A172 (cell line): ENCODE measurements around the gene DENND1A. TPM values are rescaled to one million over a fixed set of nuclear protein-coding genes. Genes with fewer than 3 reads are reported as not detected.

ENCODE experiments used
- DNase-seq: peaks from one replicate; pipeline ENCODE4 v3.0.0-alpha.2; 2015; ENCODE audit warnings: low spot score
- total RNA-seq: library from RNA; depleted of rRNA; stranded (reverse); fragments of >200 nt; shearing (Covaris generic); gene quantifications from 2 replicates; pipeline ENCODE4 v1.2.3, GENCODE V29; 2014; rRNA removed

The DENND1A gene
- total RNA-seq, 1 experiment from 2014 or later: 30.8 TPM

GRCh38 chr9:123342247-123342646 lies 587.7 kb downstream of the DENND1A start:
- DNase-seq: no peak

GRCh38 chr9:123341816-123342215 lies 588.1 kb downstream of the DENND1A start:
- no peak for DNase-seq

- DNase-seq: peak; percentile 90
Measured at GRCh38 chr9:123339666-123340510, 590.0 kb downstream of the DENND1A start.

DNA sequence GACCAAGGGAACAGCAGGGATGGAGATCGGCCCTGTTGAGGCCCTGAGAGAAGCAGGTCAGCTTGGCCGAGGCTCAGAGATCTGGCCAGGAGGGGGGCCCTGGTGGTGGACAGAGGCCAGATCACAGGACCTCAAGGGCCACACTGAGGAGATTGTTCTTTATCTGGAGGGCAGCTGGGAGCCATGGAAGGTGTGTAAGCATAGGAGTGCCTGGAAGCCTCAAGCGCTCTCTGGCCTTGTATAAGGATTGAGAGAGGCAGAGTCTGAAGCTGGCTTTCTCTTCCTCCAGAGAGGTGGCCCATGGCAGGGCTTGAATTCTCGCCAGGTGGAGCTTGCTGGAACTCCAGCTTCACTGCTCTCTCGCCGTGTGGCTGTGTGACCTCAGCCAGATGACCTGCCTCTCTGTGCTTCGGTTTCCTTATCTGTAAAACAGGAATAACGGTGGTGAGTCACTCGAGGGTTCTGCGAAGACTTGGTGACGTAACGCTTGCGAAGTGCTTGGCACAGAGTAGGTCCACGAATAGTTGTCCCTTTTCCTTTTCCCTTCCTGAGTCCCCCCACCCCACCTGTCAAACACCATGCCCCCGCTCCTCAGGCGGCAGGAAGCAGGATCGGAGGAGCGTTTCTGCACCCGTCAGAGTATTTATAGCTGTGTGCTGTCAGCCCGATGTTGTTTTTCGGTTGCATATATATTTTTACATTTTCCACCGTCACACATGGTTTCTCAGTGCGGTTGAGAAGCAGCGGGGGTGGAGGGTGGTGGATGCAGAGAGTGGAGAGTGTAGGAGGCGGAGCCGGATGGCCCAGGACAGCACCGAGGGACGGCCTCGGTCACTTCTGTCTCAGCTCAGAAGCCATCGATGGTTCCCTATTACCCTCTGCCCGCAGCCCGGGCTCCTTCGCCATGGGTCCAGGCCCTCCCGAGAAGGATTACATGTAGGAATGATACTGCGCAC lies 590.9 kb downstream of the DENND1A start:
- peak; percentile 72 for DNase-seq

DNA sequence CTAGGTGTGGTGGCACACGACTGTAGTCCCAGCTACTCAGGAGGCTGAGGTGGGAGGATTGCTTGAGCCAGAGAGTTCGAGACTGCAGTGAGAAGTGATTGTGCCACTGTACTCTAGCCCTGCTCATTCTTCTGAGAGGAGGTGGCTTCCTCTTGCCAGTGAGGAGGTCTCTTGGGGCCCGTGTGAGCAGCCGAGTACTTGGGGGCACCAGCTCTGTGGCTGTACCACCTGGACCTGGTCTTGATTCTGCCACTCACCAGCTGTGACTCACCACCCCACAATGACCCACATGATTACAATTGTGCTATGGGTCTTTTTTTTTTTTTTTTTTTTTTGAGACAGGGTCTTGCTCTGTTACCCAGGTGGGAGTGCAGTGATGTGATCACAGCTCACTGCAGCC lies 592.0 kb downstream of the DENND1A start:
- DNase-seq: no peak

DNA sequence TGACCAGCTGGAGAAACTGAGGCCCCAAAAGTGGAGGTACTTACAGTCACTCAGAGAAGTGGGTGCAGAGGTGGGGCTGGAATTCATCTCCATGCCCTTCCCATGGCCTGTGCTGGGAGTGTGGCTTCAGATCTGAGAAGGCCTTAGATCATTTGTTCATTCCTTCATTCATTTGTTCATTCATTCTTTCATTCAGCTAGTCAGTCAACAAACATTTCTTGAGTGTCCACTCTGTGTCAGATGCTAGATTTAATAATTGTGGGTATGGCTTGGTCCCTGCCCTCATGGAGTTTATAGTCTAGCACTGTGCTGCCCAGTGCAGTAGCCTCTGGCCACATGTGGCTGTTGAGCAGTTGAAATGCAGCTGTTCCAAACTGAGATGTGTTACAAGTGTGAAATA lies 593.0 kb downstream of the DENND1A start:
- no peak for DNase-seq

DNA sequence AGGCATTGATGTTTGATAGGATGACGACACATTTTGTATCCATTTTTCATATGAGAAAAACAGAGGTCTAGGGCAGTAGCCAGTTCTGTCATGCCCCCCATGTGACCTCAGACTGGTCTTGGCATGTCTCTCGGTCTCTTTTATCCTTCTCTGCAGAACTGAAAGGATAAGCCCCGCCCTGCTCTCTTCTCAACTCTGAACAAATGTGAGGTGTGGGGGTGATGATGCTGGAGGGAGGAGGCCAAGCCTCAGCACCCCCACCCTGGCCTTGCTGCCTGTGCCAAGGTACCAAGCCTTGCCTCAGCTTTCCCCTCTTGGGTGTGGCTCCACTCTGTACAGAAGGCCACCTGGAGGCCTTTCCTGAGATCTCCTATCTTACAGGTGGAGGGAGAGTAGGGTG lies 593.5 kb downstream of the DENND1A start:
- DNase-seq: no peak

- DNase-seq: no peak
Measured at GRCh38 chr9:123335986-123336329, 594.0 kb downstream of the DENND1A start.

- peak; percentile 69 for DNase-seq
Measured at GRCh38 chr9:123335193-123335985, 594.5 kb downstream of the DENND1A start.

DNA sequence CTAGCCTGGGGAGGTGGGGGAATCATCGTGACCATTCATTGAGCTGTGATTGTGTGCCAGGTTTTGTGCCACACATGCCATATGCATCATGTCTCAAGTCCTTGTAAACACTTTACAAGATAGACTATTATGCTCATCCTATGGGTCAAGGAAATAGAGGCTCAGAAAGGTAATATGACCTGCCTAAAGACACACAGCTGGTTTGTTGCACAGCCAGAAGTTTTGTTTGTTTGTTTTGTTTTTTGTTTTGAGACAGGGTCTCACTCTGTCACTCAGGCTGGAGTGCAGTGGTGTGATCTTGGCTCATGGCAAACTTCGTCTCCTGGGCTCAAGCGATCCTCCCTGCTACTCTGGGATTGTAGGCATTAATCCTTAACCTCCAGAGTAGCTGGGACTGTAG lies 595.3 kb downstream of the DENND1A start:
- no peak for DNase-seq

DNA sequence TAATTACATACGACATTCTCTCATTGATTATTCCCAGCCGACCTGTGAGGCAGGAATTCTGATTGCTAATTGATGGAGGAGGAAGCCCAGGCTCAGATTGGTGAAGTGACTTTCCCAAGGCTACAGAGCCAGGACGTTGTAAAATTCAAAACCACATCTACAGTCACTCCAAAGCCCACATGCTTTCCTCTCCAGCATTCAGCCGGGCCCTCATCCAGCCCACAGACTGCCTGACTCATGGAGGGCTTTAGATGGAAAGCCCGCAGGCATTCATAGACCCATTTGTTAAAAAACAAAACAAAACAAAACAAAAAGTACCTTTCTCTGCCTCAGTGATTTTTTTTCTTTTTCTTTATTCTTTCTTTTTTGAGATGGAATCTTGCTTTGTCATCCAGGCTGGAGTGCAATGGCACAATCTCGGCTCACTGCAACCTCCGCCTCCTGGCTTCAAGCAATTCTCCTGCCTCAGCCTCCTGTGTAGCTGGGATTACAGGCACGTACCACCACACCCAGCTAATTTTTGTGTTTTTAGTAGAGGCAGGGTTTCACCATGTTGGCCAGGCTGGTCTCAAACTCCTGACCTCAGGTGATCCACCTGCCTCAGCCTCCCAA lies 596.8 kb downstream of the DENND1A start:
- DNase-seq: peak; percentile 85

GRCh38 chr9:123331346-123332060 lies 598.4 kb downstream of the DENND1A start:
- DNase-seq: no peak

Other genes with a start within 250 kb of the DENND1A start
- gene LHX2, start 81.6 kb upstream of the DENND1A start, total RNA-seq: 10.9 and 14.5 TPM in 2 replicates